Choroid plexus epithelial cell (primary cell): ENCODE results near the gene ING5.

Experiments used
- DNase-seq: peaks from one replicate; pipeline ENCODE4 v3.0.0-alpha.2; 2010; ENCODE audit warnings: low read depth
- H3K4me3 ChIP-seq: 2 replicates; pipeline ENCODE4 v1.5.1; 2011; ENCODE audit warnings: low read depth, mild to moderate bottlenecking, control low read depth, low read length, moderate library complexity
- TF ChIP-seq, protein P1 (sequence below): conservative IDR thresholded peaks from 2 replicates; pipeline ENCODE4 v1.5.1; 2011; ENCODE audit warnings: low read depth, mild to moderate bottlenecking, control low read depth, inconsistent platforms, low read length, moderate library complexity

ING5 gene

DNA sequence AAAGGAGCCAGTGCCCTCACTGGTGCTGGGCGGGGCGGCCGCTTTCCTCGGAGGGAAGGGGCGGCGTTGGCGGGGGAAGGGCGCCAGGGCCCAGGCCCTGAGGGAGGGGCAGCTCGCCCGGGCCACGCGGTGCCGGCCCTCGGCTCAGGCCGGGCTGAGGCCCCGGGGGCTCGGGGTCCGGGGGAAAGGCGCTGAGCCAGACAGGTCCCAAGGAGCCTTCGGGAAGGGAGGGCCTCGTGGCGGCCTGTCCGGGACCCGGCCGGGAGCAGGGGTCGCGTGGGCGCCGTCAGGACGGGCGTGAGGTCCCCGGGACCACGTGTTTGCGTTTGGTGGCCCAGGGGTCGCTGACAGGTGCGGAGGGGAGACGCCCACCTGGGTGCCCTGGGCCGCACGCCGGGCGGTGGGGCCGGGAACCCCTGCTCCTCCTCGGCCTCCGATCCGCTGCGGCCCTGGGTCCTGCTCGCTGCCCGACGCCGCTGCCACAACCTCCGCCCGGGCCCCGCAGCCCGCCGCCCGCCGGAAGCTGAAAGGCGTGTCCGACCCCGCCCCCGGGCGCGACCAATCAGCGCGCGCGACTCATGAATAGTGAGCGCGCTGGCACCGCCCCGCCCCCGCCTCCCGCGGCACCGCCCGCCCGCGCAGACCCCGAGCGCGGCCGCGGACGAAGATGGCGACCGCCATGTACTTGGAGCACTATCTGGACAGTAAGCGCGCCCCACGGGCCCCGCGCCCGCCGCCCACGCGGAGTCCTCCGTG is at the start of gene ING5:
TSS of gene ING5 (plus strand) at position 641 of the 756 bp plus-strand sequence. CDS start at position 668, 27 bp downstream.
- peak; percentile 93 for DNase-seq
- H3K4me3 ChIP-seq: peak within 1 kb of the TSS; percentile 77
- TF ChIP-seq, protein P1, sequence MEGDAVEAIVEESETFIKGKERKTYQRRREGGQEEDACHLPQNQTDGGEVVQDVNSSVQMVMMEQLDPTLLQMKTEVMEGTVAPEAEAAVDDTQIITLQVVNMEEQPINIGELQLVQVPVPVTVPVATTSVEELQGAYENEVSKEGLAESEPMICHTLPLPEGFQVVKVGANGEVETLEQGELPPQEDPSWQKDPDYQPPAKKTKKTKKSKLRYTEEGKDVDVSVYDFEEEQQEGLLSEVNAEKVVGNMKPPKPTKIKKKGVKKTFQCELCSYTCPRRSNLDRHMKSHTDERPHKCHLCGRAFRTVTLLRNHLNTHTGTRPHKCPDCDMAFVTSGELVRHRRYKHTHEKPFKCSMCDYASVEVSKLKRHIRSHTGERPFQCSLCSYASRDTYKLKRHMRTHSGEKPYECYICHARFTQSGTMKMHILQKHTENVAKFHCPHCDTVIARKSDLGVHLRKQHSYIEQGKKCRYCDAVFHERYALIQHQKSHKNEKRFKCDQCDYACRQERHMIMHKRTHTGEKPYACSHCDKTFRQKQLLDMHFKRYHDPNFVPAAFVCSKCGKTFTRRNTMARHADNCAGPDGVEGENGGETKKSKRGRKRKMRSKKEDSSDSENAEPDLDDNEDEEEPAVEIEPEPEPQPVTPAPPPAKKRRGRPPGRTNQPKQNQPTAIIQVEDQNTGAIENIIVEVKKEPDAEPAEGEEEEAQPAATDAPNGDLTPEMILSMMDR: no peak

DNA sequence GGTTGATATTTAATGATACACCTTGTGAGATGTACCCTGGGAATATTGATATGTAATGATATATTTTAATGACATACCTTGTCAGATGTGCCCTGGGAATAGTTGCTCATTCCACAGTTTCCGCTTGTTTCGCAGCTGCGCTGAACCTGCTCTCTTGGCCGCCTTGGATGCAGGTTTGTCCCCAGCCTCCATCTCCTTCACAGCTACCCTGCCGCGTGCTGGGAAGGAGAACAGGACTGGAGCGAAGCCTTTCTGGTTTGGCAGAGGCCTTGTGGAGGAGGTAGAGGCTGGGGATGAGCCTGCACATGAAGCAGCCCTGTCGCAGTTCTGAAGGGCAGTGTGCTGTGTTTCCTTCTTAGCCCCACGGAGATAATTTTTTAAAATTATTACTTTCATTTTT is 49.7 kb upstream of the ING5 start:
- TF ChIP-seq, protein P1: no peak
- H3K4me3 ChIP-seq: no peak overlapping the region
- DNase-seq: no peak

DNA sequence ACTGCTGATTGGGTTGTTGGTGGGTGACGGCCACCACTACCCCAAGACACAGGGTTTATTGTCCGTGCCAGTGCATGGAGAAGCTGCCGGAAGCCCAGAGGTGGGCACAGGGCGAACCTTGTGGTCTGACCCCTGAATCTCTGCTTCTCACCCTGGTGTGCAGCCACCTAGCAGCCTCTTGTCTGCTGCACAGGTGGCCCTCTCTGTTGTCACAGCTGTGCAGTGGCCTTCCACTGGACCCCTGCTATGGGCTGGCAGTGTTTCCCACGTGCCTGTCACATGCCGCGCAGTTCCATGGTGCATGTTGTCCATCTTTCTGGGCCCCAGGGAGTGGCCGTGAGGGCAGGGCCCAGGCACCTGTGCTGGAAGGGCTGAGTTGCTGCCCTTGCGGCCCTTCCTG is 49.1 kb upstream of the ING5 start:
- TF ChIP-seq, protein P1: no peak
- H3K4me3 ChIP-seq: no peak overlapping the region
- no peak for DNase-seq

DNA sequence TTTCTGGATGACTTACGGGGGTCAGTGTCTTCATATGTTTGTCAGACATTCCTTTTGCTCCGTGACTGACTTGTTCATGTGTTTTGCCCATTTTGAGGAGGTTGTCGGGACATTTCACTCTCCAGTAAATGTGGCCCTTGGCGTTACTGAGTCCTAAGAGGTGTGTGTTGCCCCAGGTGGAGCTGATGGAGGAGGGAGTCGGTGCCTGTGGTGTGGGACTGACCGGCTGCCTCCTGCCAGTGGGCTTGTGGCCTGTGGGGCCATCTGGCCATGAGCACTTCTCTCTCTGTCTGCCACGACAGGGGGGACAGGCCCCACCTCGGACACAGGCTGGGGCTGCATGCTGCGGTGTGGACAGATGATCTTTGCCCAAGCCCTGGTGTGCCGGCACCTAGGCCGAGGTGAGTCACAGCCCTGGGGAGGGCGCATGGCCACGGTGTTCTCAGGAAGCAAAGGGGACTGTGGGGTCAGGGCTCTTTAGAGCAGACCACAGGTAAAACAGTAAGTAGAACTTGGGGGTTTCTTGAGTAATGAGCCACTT is 48.6 kb upstream of the ING5 start:
- DNase-seq: no peak
- TF ChIP-seq, protein P1: no peak
- H3K4me3 ChIP-seq: no peak overlapping the region

DNA sequence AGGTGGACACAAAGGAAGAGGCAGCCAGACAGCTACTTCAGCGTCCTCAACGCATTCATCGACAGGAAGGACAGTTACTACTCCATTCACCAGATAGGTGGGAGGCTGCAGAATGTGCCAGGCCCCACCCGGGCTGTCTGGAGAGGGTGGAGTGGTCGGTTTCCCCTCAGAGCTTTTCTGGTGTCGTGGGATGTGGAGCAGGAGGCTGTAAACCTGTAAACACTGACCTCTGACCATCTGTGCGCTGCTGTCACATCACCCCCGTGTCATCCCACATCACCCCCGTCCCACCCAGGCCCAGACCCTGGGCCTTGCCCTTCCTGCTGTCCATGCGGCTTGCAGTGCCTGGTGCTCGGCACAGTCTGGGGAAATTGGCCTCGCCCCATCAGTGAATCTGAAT is 47.3 kb upstream of the ING5 start:
- TF ChIP-seq, protein P1: no peak
- no peak for DNase-seq
- H3K4me3 ChIP-seq: no peak overlapping the region

DNA sequence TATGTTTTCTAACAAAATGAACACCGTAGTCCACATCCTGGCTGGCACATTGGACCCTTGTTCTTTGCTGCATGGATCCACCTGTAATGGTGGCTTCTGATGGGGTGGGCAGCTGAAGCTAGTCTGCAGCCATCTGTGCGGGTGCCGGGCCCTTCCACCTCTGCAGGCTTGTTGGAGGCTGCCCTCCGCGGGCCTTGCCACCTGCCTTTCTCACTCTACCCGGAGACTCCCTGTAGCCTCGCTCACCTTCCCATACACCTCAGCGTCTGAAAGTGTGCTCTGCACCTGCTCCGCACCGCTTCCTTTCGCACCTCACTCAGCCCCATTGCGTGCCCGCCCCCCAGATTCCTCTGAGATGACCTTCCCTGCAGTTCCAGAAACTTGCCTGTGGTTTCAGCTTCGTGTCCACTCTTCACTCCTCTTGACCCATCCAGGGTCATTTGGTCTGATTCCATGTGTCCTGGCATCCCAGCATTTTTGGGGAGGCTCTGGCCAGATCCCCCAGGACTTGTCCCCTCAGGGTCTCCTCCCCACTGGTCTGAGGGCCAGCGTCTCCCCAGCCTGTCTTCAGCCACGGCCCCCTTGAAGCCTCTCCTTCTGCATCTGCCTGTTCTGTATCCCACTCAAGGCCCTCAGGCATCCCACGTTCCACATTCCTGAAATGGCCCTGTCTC is 46.2 kb upstream of the ING5 start:
- DNase-seq: no peak
- H3K4me3 ChIP-seq: no peak overlapping the region
- TF ChIP-seq, protein P1: no peak
